IPS-NIHi7 (cell line): ENCODE measurements around the gene RCHY1.
"Not testable (repeated sequence)": the region's sequence is repeated elsewhere in the genome, so short reads cannot be mapped to it uniquely, and the experiment has no call there.

Experiments used
- DNase-seq: peaks from one replicate; pipeline ENCODE4 v3.0.0; 2012; ENCODE audit warnings: mixed read lengths; ENCODE audit errors: extremely low spot score

Gene RCHY1

GRCh38 chr4:75516144-75516543, 1.9 kb upstream of the RCHY1 start:
- DNase-seq, result no peak

GRCh38 chr4:75514949-75515612, 878 bp upstream of the RCHY1 start:
- DNase-seq, result no peak

- DNase-seq, result no peak
Measured at GRCh38 chr4:75513526-75514130, 575 bp downstream of the RCHY1 start.

DNA sequence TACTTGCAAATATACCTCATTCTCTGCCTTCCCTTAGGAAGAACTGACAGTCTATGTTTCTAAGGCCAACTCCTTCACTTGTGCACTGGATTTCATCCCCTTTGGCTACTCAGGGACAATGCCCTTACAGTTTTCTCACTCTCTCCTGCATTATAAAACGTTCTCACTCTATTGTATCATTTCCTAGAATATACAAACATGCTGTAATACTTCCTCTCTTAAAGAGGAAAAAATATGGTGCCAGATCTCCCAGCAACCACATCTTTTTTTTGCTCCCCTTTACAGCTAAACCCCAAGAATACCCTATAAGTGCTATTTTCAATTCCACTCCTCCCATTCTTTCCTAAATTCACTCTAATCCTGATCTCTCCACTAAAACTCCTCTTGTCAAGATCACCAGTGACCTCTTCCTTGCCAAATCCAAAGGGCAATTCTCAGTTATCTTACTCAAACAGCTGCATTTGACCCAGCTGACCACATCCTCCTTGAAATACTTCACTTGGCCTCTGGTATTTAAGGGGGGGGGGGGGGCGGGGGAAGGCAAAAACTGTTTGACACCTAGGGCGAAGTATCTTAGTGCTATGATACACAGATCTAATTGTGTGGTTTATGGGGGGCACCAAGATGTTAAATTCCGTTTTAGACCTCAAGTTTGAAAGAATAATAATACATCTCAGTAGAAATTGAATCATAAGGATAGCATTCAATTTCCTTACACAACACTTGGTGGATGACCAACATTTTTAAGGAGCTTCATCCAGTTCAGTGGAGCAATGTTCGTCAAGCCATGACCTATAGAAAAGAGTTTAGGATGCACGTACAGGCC, 1.6 kb downstream of the RCHY1 start:
- DNase-seq, result no peak

- no peak for DNase-seq
Measured at GRCh38 chr4:75511841-75512240, 2.4 kb downstream of the RCHY1 start.

GRCh38 chr4:75509592-75509991, 4.6 kb downstream of the RCHY1 start:
- DNase-seq, result not testable (repeated sequence)

GRCh38 chr4:75505630-75506029, 8.6 kb downstream of the RCHY1 start:
- DNase-seq, result no peak

DNA sequence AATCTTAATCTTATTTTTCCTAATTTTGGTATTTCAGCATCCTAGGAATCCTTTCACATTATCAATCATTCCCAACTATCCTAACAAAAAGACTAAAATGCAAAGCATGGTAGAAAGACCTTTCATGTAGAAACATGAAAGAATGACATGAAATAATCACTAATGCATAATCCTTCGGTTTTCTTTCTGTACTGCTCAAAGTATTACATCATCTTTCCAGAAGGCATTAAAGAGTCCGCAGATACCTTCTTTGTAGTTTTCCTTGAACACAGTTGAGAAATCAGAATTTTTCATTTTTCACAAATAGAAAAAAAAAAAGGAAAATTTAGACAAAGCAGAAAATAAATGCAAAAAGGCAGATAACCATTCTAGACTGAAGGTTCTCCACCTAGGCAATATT, 11.5 kb downstream of the RCHY1 start:
- DNase-seq, result no peak

- DNase-seq, result no peak
Measured at GRCh38 chr4:75499900-75500299, 14.3 kb downstream of the RCHY1 start.

DNA sequence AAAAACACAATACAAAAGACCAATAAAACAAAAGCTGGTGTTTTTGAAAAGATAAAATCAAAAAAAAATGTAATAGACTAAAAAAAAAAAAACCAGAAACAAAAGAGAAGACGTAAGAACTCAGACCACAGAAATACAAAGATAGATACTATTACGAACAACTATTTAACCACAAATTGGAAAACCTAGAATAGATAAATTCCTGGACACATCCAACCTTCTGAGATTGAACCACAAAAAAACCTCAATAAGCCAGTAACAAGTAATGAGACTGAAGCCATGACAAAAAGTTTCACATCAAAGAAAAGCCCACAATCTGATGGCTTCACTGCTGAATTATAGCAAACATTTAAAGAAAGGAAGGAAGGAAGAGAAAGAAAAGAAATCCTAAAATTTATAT, 16.2 kb downstream of the RCHY1 start:
- no peak for DNase-seq

DNA sequence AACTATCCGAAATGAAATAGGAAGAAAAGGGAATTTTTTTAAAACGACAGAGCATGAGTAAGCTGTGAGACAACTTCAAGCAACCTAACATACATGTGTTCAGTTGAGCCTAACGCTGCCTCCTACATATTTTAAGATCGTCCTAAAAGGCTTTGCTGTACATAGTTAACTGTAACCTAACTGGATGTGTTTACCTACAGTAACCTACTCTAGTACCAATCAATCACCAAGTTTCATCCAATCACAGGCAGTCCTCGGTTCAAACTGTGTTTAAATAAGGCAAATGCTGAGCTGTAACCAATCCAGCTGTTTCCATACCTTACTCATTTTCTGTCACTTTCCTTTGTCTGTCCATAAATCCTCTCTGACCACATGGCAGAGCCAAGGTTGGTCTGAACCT, 17.1 kb downstream of the RCHY1 start:
- DNase-seq, result no peak

GRCh38 chr4:75496406-75496805, 17.8 kb downstream of the RCHY1 start:
- DNase-seq, result no peak

GRCh38 chr4:75495476-75495875, 18.7 kb downstream of the RCHY1 start:
- DNase-seq, result no peak

- no peak for DNase-seq
Measured at GRCh38 chr4:75494563-75494962, 19.6 kb downstream of the RCHY1 start.

- DNase-seq, result no peak
Measured at GRCh38 chr4:75490155-75490554, 24.0 kb downstream of the RCHY1 start.

- no peak for DNase-seq
Measured at GRCh38 chr4:75484190-75484589, 30.0 kb downstream of the RCHY1 start.

DNA sequence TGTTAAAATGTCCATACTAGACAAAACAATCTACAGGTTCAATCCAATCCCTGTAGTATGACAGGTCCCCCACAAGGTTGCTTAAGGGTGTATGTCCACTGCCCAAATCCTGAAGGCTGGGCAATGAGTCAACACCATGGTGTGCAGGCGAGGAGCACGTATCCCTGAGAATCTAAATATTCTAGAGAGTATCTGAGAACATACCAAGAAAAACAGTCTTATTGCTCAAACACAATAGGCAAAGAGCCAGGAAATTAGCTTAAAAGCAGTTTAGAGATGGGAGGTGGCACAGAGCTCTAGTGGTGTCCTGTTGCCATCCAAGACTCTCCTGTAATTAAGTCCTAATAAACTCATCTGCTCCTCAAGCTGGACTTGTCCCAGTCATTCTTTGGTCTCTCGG, 37.0 kb downstream of the RCHY1 start:
- no peak for DNase-seq

- DNase-seq, result no peak
Measured at GRCh38 chr4:75470738-75471137, 43.5 kb downstream of the RCHY1 start.

DNA sequence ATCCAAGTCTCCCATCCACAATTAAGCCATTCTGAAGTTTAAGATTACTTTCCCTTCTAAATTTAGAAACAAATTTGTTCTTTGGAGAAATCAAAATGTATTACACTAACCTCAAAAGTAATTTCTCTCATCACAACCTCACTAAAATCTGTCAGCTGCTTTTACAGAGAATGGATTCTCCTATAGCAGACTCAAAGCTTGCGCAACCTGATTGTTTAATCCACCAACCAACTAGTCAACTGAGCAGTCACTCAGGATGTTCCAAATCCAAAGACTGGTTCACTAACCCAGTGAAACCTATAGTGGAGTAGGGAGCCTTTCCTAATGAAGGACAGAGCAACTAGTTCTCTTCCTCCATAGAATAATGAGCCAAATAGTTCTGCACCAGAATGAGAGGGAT, 44.3 kb downstream of the RCHY1 start:
- no peak for DNase-seq

DNA sequence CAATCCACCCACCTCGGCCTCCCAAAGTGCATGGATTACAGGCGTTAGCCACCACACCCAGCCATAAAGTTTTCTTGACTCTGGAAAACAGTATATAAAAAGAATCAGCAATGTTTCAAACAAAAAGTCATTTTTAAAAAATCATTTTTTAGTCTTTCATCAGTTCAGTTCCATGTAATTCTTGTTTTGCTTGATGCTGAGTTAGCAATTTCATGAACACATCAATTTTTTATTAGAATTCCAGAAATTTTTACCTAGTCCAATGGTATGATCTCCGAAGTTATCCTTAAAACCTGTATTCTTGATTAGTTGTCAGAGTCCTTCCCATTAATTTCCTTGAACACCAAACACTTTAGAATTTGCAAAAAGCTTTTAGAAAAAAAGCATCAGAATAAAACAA, 56.8 kb downstream of the RCHY1 start:
- no peak for DNase-seq

- no peak for DNase-seq
Measured at GRCh38 chr4:75434105-75434504, 80.1 kb downstream of the RCHY1 start.

GRCh38 chr4:75432683-75433082, 81.5 kb downstream of the RCHY1 start:
- peak; percentile 75 for DNase-seq

- DNase-seq, result no peak
Measured at GRCh38 chr4:75429208-75429607, 85.0 kb downstream of the RCHY1 start.
